Smooth muscle cell of the brain vasculature (primary cell): ENCODE results near the gene PROK1.
"Not testable (repeated sequence)": the region's sequence is repeated elsewhere in the genome, so short reads cannot be mapped to it uniquely, and the experiment has no call there.

ENCODE experiments used
- DNase-seq: peaks from one replicate; pipeline ENCODE4 v3.0.0-alpha.2; 2012; ENCODE audit warnings: low read depth, low spot score

PROK1 gene

GRCh38 chr1:110433803-110434202, 17.1 kb upstream of the PROK1 start:
- DNase-seq, result no peak

GRCh38 chr1:110434946-110435345, 16.0 kb upstream of the PROK1 start:
- no peak for DNase-seq

DNA sequence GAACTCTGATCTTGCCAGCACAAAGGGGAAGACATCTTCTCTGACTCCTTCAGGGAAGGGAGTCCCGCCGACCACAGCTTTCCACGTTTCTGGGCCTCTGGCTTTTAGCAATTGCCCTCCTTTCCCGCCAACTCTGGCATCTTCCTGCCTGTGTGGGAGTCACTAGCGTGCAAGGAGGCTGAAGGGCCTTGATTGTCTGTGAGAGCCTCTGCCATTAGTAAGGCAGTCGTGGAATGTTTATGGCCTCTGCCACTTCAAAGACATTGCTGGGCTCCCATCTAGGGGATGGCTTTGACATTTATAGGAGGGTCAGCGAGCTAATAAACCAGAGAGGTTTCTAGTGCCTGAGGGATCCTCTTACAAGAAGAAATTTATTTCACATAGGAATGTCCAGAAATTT, 14.3 kb upstream of the PROK1 start:
- no peak for DNase-seq

DNA sequence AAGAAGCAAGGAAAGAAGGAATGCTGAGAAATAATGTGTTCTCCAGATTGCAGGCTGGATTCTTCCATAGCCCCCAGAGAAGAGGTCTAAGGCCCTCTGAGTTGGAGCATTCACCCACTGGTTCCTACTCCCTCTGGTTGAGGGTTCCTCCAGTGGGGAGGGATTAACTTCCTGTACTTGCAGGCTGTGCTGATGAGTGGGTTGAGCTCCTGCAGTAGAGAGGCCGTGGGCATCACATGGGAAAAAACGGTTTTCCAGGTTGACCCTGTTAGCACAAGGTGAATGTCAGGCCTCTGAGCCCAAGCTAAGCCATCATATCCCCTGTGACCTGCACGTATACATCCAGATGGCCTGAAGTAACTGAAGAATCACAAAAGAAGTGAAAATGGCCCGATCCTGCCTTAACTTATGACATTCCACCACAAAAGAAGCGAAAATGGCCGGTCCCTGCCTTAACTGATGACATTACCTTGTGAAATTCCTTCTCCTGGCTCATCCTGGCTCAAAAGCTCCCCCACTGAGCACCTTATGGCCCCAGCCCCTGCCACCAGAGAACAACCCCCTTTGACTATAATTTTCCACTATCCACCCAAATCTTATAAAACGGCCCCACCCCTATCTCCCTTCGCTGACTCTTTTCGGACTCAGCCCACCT, 13.2 kb upstream of the PROK1 start:
- not testable (repeated sequence) for DNase-seq

DNA sequence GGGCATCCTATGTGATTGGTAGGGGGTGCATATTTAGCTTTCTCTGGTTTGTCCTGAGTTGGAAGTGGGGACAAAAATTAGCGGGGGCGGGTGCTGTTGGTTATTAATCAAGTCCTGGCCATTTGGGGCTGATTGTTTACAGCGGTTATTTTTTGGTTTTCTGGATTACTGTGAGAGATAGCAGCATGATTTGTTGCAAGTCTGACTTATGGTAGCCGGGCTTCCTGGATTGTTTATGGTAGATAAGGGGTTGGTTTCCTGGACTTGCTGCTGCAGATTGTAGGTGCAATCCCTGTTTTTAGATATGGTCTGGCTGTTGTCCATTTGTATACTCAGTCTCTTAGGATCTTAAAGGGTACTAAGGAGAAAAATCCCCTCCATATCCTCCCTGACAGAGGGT, 12.1 kb upstream of the PROK1 start:
- no peak for DNase-seq

DNA sequence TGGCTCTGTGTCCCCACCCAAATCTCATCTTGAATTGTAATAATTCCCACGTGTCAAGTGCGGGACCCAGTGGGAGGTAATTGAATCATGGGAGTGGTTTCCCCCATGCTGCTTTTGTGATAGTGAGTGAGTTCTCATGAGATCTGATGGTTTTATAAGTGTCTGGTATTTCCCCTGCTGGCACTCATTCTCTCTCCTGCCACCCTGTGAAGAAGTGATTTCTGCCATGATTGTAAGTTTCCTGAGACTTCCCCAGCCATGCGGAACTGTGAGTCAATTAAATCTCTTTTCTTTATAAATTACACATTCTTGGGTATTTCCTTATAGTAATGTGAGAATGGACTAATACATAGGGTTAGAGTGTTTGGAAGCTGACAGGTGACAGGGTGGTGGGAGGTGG, 11.1 kb upstream of the PROK1 start:
- DNase-seq, result not testable (repeated sequence)

DNA sequence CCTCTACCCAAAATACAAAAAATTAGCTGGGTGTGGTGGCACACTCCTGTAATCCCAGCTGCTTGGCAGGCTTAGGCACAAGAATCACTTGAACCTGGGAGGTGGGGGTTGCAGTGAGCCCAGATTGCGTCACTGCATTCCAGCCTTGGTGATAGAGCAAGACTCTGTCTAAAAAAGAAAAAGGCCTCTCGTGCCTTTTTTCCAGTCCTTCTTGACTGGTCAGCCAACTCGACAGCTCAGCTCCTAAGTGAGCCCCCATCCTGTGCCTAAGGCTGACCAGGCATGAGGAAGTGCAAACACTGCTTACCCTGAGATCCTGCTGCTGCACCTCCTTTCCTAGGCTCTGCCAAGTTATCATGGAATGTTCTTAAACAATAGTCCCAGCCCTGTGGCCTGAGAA, 10.1 kb upstream of the PROK1 start:
- DNase-seq, result no peak

DNA sequence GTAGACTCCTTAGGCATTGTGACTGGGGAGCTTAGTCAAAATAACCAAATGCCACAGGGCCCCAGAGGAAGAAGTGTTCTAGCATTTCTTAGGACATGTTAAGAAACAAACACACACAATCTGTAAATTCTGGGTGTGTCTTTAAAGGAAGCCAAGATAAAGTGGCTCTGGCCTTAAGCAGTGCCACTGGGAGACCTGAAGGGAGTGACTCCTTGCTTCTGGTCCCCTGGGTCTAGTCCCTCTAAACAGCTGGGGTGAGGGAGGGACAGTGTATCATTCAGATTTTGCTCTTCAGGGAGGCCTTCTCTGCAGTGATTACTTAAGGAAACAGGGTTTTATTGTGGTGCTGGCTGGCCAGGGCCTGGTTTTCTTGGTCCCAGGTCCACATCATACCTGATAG, 9.1 kb upstream of the PROK1 start:
- DNase-seq, result no peak

DNA sequence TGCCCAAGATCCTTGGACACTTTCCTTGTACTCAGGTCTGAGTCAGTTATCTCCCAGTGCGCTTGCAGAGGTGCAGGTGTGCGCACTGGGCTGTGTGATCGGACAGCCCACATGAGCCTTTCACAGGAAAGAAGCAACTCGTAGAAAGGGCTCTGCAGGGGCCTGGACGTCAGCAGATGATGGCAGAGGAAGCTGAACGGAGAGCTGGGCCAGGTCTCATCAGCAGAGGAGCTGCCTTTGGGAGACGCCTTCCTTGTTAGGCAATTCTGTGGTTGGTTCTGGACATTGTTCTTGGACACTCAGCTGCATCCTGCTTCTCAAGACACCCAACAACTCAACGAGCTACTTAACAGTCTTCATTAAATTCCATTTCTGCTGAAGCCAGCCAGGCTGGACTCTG, 7.5 kb upstream of the PROK1 start:
- DNase-seq, result no peak

GRCh38 chr1:110444561-110444960, 6.4 kb upstream of the PROK1 start:
- no peak for DNase-seq

DNA sequence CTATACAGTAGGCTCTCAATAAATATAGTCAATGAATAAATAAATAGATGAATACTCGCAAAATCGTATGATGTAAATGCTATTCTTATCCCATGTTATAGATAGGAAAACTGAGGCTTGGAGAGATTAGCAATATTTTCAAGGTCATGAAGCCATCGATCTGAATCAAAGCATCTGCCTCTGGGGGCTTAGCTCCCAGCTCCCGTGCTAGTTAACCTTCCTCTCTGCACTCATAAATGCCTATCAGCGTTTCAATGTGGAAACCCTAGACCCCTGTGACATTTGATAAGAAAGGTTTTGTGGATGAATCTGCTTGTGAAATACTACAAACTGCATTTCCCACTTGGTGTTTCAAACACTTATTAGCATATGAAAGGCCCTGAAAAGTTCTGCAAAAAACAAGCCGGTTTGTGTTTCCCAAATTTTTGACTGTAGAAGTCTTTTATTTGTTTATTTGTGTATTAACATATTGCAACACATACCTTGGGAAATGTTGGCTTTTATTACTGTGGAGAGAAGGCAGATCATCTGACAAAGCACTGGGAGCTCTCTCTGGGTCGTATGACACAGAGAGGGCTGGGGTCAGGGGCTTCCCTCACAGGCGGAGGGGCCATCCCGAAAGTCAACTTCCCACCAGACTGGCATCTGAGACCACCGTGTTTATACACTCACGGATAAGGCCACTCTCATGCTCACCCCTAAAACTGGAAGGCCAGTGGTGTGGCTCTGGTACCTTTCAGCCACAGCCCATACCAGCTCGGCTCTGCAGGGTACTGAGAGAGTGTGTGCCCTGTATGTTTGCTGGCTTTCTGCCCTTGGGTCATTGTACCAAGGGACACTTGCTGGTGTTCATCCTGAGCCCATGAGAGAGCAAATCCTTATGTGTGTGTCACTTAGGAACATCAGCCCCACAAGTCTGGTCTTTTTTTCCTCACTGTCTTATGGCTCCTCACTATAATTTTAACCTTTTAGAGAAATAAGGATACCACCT, 993 bp upstream of the PROK1 start:
- no peak for DNase-seq

GRCh38 chr1:110452330-110452729, 1.4 kb downstream of the PROK1 start:
- no peak for DNase-seq

- DNase-seq, result no peak
These were observed 2.9 kb downstream of the PROK1 start for GRCh38 chr1:110453829-110454228.

- DNase-seq, result no peak
These were observed 3.4 kb downstream of the PROK1 start for GRCh38 chr1:110454328-110454727.

DNA sequence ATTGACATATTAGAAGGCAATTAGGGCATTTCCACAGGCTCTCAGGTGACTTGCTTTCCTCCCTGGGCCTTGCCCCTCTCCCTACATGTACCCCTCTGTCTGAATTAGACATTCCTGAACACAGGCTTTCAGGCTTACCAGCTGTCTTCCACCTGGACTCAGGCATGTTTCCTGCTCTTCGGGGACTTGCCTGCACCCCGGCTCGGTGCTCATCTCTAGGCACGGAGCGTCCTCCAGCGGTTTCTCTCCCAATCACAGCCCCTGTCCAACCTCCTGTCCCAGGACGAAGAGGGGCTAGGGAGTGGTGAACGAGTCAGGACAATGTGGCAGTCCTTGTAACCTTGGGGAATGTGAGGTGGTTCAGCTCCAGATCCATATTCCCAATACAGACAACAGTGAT, 4.2 kb downstream of the PROK1 start:
- DNase-seq, result no peak

DNA sequence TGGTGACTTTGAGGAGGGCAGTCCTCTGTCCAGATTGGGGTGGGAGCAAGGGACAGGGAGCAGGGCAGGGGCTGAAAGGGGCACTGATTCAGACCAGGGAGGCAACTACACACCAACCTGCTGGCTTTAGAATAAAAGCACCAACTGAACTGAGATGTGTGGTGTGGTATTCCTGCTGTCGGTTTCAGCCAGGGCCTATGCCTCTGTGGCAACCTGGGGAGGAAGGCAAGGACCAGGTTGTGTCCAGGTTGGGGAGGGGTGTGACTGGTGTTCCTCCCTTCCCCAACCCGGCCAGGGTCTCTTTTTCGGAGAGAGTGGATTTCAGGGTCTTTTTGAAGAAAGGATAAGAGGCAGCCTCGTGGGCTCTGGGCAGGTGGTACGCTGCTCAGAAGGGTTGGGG, 6.3 kb downstream of the PROK1 start:
- no peak for DNase-seq

DNA sequence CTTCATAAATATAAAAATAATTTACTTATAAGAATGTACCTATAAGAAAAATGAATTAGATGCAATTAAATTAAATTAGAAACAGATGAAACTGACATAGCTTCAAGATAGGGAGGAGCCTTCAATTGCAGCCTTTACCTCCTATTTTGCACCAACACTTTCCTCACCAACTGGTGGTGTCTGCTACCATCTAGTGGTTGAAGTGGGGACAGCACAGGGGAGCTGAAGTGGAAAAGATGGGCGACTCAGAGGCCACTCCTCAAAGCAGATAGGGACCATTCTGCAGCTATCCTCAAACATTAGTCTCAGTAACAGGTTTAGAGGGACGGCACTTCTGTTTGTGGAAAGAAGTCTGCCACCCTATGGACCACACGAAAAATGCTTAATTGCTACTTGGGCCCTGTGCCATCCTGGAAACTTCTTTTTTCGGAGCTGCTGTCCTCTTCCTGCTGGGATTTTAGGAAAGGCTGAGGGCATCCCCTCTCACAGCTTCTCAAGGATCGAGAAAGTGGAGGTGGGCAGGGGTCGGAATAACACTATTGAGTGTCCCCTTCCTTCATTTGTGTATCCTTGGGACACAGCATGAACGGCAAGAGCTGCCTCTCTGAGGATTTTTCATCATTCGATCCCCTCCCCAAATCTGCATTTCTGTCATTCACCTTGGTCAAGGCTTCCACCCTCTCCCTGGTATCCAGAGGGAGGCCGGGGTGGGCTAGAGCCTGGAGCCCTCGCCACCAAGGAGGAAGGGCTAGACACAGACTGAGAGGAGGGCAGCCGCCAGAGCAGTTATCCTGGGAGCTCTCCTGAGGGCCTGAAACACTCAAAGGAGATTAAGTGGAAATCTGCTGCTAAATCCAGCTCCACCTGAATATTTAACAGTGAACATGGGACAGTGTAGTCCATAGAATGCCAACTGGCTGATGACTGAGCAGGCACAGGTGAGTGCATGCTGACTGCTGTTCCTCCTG, 9.6 kb downstream of the PROK1 start:
- DNase-seq, result peak; percentile 62

DNA sequence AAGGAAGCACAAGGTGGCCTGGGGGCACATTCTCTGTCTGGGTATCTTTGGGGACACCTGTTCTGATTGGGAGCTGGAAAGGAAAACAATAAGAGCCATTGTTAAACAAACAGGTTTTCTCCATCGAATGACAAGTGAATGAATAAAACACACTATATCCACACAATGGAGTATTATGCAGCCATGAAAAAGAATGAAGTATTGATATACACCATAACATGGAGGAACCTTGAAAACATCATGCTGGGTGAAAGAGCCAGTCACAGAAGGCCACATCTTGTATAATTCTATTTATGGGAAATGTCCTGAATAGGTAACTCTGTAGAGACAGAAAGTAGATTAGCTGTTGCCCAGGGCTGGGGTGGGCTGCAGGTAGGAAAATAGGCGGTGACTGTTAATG, 11.1 kb downstream of the PROK1 start:
- no peak for DNase-seq

GRCh38 chr1:110462964-110463363, 12.0 kb downstream of the PROK1 start:
- DNase-seq, result no peak

DNA sequence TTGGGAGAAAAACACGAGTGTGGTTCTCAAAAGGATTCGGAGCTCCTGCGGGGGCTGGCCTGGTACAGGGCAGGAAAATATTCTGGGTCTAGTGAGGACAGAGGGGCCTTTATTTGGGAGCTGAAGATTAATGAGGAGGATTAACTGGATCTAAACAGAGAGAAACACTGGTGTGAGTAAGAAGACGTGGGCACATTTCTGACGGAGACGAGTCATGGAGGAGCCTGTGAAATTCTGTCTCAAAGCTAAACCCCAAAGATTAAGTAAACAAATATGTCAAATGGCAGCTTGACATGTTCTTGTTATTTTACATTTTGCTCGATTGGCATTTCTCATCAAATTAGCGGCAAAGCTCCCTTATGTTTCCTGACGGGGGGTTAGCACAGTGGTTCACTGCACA, 12.8 kb downstream of the PROK1 start:
- DNase-seq, result no peak

DNA sequence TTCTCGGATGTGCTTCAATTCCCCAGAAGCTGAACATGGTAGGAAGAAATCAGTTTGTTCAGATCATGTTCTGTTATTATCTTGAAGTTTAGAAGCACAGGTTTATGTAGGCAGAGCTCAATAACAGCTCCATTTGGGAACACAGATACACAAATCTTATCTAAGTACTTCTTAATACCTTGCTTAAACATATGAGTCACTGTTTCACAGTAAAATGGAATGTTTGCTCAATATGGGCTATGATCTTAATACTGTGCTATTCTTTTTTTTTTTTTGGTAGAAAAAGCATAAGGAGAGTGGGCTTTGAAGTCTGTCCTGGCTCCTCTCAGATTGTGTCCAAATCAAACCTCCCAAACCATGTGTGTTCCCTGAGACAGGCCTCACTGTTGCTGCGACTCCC, 13.4 kb downstream of the PROK1 start:
- DNase-seq, result no peak
